Colonic mucosa (tissue), 4 donors: ENCODE measurements around the gene RCOR1. TPM values are rescaled to one million over a fixed set of nuclear protein-coding genes. Genes with fewer than 3 reads are reported as not detected.

Source experiments
- DNase-seq: peaks from one replicate; pipeline ENCODE4 v3.0.0-alpha.2; 2020
- H3K27ac ChIP-seq: fragments of 200-600 bp; one replicate; pipeline ENCODE4 v1.8.0; 2021
- H3K27me3 ChIP-seq: fragments of 200-600 bp; one replicate; pipeline ENCODE4 v1.8.0; 2021
- H3K36me3 ChIP-seq: fragments of 200-600 bp; one replicate; pipeline ENCODE4 v1.8.0; 2021
- H3K4me1 ChIP-seq: fragments of 200-600 bp; one replicate; pipeline ENCODE4 v1.8.0; 2021; ENCODE audit warnings: mild to moderate bottlenecking
- H3K4me3 ChIP-seq: fragments of 200-600 bp; one replicate; pipeline ENCODE4 v1.8.0; 2021
- H3K9ac ChIP-seq, 2 donors: one replicate each; pipeline ENCODE4 v1.7.0; 2013; ENCODE audit warnings: control low read depth in 2 of 2, low read depth in 2 of 2, low read length in 2 of 2
- H3K9me3 ChIP-seq: fragments of 200-600 bp; one replicate; pipeline ENCODE4 v1.8.0; 2021
- CTCF ChIP-seq: fragments of 200-600 bp; IDR thresholded peaks from one replicate; pipeline ENCODE4 v1.8.0; 2022; ENCODE audit warnings: antibody characterized with exemption, mild to moderate bottlenecking
- intact Hi-C: fragments of 100-400 bp; cut with DNase I; formaldehyde crosslinking; loops from one replicate; pipeline ENCODE4 v1.14.1; 2022
- total RNA-seq, 2 donors: library from RNA; stranded (reverse); fragmentation: NEBNext Ultra II Directional in 1 of 2; extraction: Animal tissue kit (Norgen Biotek cat#: 25700) in 1 of 2; gene quantifications; one replicate each; pipeline ENCODE4 v1.2.1, GENCODE V29; 2021
- donor health status: healthy.
- donor health status: DM: no; HTN: no; CAD: no.
- donor health status: DM: no; HTN: no; CAD: no.

RCOR1 gene
- 10 to 100 TPM; 30.0 to 43.2 TPM for total RNA-seq

- Histone ChIP-seq H3K4me1 (no peaks in the 10 kb centered on the region), H3K27me3 (no peaks in the 10 kb centered on the region), H3K9ac (peak within 1 kb of the TSS; percentile 89 to 95), H3K36me3 (no peaks in the 10 kb centered on the region), H3K27ac (peak within 1 kb of the TSS; percentile 98), H3K9me3 (no peaks in the 10 kb centered on the region), H3K4me3 (peak within 1 kb of the TSS; percentile 97)
- no peak for TF ChIP-seq CTCF
- DNase-seq: peak; percentile 99
- intact Hi-C loops: no loop called here
These were observed at the start of gene RCOR1 for GRCh38 chr14:102591944-102592762. Gene RCOR1 (plus strand): TSS chr14:102592649. CDS start chr14:102592887, 238 bp downstream.

DNA sequence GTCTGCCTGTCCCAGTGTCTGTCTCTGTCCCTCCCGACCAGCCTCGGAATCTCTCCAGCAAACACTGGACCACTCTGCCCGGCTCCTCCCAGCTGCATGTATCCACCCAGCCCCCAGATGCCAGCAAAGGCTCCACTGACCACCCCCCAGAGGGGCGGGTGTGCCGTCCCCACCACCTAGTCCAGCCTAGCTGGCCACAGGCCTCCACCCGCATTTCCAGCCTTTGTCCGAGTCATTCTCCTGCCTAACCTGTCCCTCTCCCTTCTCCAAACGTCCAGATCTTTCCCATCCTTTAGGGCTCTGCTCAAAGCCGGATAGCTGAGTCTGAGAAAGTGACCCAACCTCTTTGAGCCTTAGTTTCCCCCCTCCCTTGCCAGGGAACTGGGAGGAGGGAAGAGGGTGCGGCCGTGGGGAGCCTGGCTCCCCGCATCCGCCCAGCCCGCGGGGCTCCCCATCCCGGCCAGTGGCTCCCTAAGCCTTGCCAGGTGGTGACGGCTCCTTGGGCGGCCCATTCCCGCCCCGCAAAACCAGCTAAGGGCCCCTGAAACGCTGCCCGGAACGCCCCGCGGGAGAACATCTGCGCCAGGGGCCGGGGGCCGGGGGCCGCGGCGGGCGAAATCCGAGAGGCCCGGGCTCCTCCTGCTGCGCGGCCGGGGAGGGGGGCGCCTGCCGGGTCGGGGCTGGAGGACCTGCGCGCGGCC, 48.3 kb upstream of the RCOR1 start:
- Histone ChIP-seq H3K9ac (peak overlapping the region in 1 of 2 donors; percentile 34), H3K4me3 (peak overlapping the region; percentile 17)

GRCh38 chr14:102544747-102545460, 47.5 kb upstream of the RCOR1 start:
- Histone ChIP-seq H3K36me3 (no peaks in the 10 kb centered on the region), H3K9me3 (no peaks in the 10 kb centered on the region), H3K27me3 (no peaks in the 10 kb centered on the region), H3K9ac (peak overlapping the region; percentile 60 to 77), H3K4me3 (peak overlapping the region; percentile 17), H3K4me1 (no peaks in the 10 kb centered on the region), H3K27ac (no peak overlapping the region)
- intact Hi-C loops: no loop called here
- no peak for TF ChIP-seq CTCF
- peak; percentile 75 for DNase-seq

More for the DNA sequence above, 48.3 kb upstream of the RCOR1 start:
- H3K36me3 ChIP-seq: no peaks in the 10 kb centered on the region
- intact Hi-C loops: no loop called here
- H3K27ac ChIP-seq: no peak overlapping the region
- H3K9me3 ChIP-seq: no peaks in the 10 kb centered on the region
- H3K27me3 ChIP-seq: no peaks in the 10 kb centered on the region
- no peaks in the 10 kb centered on the region for H3K4me1 ChIP-seq
- no peak for DNase-seq
- no peak for TF ChIP-seq CTCF

DNA sequence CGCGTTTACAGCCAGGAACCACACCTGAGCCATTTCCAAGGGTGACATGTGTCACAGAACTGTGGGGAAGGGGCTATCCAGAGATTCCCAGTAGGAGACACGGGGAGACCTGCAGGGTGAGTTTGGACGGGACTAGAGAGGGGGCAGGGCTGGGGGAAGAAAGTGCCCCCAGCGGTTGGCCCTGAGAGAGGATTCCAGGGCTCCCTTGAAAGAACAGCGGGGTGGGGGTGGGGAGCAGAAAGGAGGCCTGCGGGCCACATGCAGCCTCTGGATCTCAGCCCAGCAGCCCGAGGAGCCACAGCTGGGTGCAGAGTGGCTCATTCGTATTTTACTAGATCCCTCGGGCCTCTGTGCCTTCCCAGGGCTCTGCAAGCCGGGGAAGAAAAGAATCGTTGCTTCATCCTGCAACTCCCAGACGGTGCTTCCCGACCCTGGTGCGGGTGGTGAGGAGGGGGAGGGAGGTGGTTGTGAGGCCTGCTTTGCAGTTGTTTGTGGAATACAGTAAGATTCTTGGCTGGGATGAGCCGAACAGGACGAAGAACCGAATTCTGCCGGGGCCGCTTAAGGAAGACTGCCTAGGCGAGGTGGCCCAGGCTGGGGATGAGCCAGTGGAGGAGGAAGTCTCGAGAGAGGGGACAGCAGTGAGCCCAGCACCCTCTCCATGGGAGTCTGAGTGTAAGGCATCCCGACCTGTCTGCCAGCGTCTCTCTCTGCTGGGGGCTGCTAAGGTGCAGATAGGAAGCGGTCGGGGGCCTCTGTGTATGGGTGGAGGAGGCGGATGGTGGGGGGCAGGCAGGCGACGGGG, 46.8 kb upstream of the RCOR1 start:
- no peaks in the 10 kb centered on the region for H3K36me3 ChIP-seq
- no peaks in the 10 kb centered on the region for H3K4me1 ChIP-seq
- DNase-seq: no peak
- no peaks in the 10 kb centered on the region for H3K9me3 ChIP-seq
- intact Hi-C loops: no loop called here
- no peak overlapping the region for H3K4me3 ChIP-seq
- no peaks in the 10 kb centered on the region for H3K27me3 ChIP-seq
- peak overlapping the region; percentile 60 to 77 for H3K9ac ChIP-seq
- no peak for TF ChIP-seq CTCF
- H3K27ac ChIP-seq: no peak overlapping the region
